HEK293T (cell line): ENCODE data around the gene GLG1.
"Not testable (repeated sequence)": the region's sequence is repeated elsewhere in the genome, so short reads cannot be mapped to it uniquely, and the experiment has no call there.

ENCODE experiments used
- CTCF ChIA-PET: fragments of 350-600 bp; formaldehyde crosslinking; extraction: SDS; loops from one replicate; lab custom pipeline; 2021; ENCODE audit warnings: antibody characterized with exemption, inconsistent platforms; lab: Yijun Ruan, JAX
- POLR2A ChIA-PET: fragments of 350-600 bp; formaldehyde crosslinking; extraction: SDS; loops from one replicate; lab custom pipeline; 2020; ENCODE audit warnings: antibody characterized with exemption, inconsistent platforms; lab: Yijun Ruan, JAX
- DNase-seq: peaks from one replicate; pipeline ENCODE4 v3.0.0; 2012; ENCODE audit warnings: mixed read lengths; ENCODE audit errors: extremely low spot score
- ARNT ChIP-seq: fragments of 450-650 bp; IDR thresholded peaks from 2 replicates; pipeline ENCODE4 v1.6.1; 2017; ENCODE audit warnings: mild to moderate bottlenecking
- BHLHE40 ChIP-seq: fragments of 450-650 bp; IDR thresholded peaks from 2 replicates; pipeline ENCODE4 v1.6.1; 2016; ENCODE audit warnings: mild to moderate bottlenecking, moderate library complexity, borderline replicate concordance
- CTBP1 ChIP-seq: fragments of 450-650 bp; IDR thresholded peaks from 2 replicates; pipeline ENCODE4 v1.6.1; 2016; ENCODE audit warnings: borderline replicate concordance
- ELF4 ChIP-seq: fragments of 450-650 bp; IDR thresholded peaks from 2 replicates; pipeline ENCODE4 v1.6.1; 2017; ENCODE audit warnings: antibody characterized with exemption
- FOXA1 ChIP-seq: fragments of 450-650 bp; IDR thresholded peaks from 2 replicates; pipeline ENCODE4 v1.6.1; 2016; ENCODE audit warnings: mild to moderate bottlenecking
- FOXK2 ChIP-seq: fragments of 450-650 bp; IDR thresholded peaks from 2 replicates; pipeline ENCODE4 v1.6.1; 2016; ENCODE audit warnings: mild to moderate bottlenecking
- FOXM1 ChIP-seq: fragments of 450-650 bp; IDR thresholded peaks from 2 replicates; pipeline ENCODE4 v1.6.1; 2017; ENCODE audit warnings: mild to moderate bottlenecking, borderline replicate concordance
- HDGF ChIP-seq: fragments of 450-650 bp; IDR thresholded peaks from 2 replicates; pipeline ENCODE4 v1.6.1; 2017; ENCODE audit warnings: antibody characterized with exemption, borderline replicate concordance
- L3MBTL2 ChIP-seq: fragments of 450-650 bp; conservative IDR thresholded peaks from 2 replicates; pipeline ENCODE4 v1.6.1; 2016; ENCODE audit warnings: mild to moderate bottlenecking
- LEF1 ChIP-seq: fragments of 450-650 bp; IDR thresholded peaks from 2 replicates; pipeline ENCODE4 v1.6.1; 2017; ENCODE audit warnings: mild to moderate bottlenecking, borderline replicate concordance
- NFRKB ChIP-seq: fragments of 450-650 bp; IDR thresholded peaks from 2 replicates; pipeline ENCODE4 v1.6.1; 2016; ENCODE audit warnings: mild to moderate bottlenecking, moderate library complexity
- PKNOX1 ChIP-seq: fragments of 450-650 bp; IDR thresholded peaks from 2 replicates; pipeline ENCODE4 v1.6.1; 2016
- SP1 ChIP-seq: fragments of 450-650 bp; IDR thresholded peaks from 2 replicates; pipeline ENCODE4 v1.6.1; 2017
- SUZ12 ChIP-seq: fragments of 450-650 bp; IDR thresholded peaks from 2 replicates; pipeline ENCODE4 v1.6.1; 2016; ENCODE audit warnings: mild to moderate bottlenecking
- TARDBP ChIP-seq: fragments of 450-650 bp; IDR thresholded peaks from 2 replicates; pipeline ENCODE4 v1.6.1; 2016
- ZNF384 ChIP-seq: fragments of 450-650 bp; IDR thresholded peaks from 2 replicates; pipeline ENCODE4 v1.6.1; 2016

GLG1 gene

GRCh38 chr16:74447578-74447977 lies 159.3 kb downstream of the GLG1 start:
- no peak for DNase-seq
- TF ChIP-seq ELF4 (no peak), ARNT (no peak), FOXK2 (no peak), FOXM1 (no peak), TARDBP (no peak), SUZ12 (no peak)
- CTCF ChIA-PET: no interaction called here
- POLR2A ChIA-PET: no interaction called here

- no peak for DNase-seq
- POLR2A ChIA-PET: no interaction called here
- TF ChIP-seq FOXA1 (no peak), ELF4 (no peak), SP1 (no peak), SUZ12 (no peak), CTBP1 (no peak), HDGF (no peak), TARDBP (no peak), PKNOX1 (no peak)
- CTCF ChIA-PET: no interaction called here
Observed at GRCh38 chr16:74446866-74447265, 160.0 kb downstream of the GLG1 start.

GRCh38 chr16:74443624-74444346 lies 163.1 kb downstream of the GLG1 start:
- POLR2A ChIA-PET, CTCF ChIA-PET: not testable (repeated sequence)

GRCh38 chr16:74439685-74440084 lies 167.2 kb downstream of the GLG1 start:
- TF ChIP-seq NFRKB: no peak
- no peak for TF ChIP-seq PKNOX1
- no peak for TF ChIP-seq FOXA1
- TF ChIP-seq LEF1: no peak
- no peak for TF ChIP-seq CTBP1
- no peak for TF ChIP-seq FOXM1
- TF ChIP-seq SUZ12: no peak
- no peak for TF ChIP-seq ARNT
- TF ChIP-seq SP1: no peak
- TF ChIP-seq TARDBP: no peak
- no peak for TF ChIP-seq BHLHE40
- ChIA-PET POLR2A (no interaction called here), CTCF (no interaction called here)
- DNase-seq: no peak

More at GRCh38 chr16:74443624-74444346, 163.1 kb downstream of the GLG1 start:
- not testable (repeated sequence) for DNase-seq

- TF ChIP-seq ARNT (no peak), HDGF (no peak), ZNF384 (no peak), ELF4 (no peak), BHLHE40 (no peak), LEF1 (no peak), TARDBP (no peak), NFRKB (no peak), PKNOX1 (no peak), FOXK2 (no peak), L3MBTL2 (no peak), SUZ12 (no peak), SP1 (no peak), FOXM1 (no peak), CTBP1 (no peak), FOXA1 (no peak)
- CTCF ChIA-PET: no interaction called here
- DNase-seq: no peak
- POLR2A ChIA-PET: no interaction called here
Observed at GRCh38 chr16:74438492-74438979, 168.4 kb downstream of the GLG1 start.

GRCh38 chr16:74431516-74431915 lies 175.4 kb downstream of the GLG1 start:
- POLR2A ChIA-PET: no interaction called here
- DNase-seq: no peak
- CTCF ChIA-PET: no interaction called here
- TF ChIP-seq BHLHE40 (no peak), ELF4 (no peak), LEF1 (no peak), ZNF384 (no peak), FOXA1 (no peak), SP1 (no peak), TARDBP (no peak), FOXM1 (no peak), CTBP1 (no peak), FOXK2 (no peak), PKNOX1 (no peak), NFRKB (no peak), SUZ12 (no peak), ARNT (no peak), HDGF (no peak), L3MBTL2 (no peak)
